A549 (cell line): ENCODE data around the gene GPX3. TPM values are rescaled to one million over a fixed set of nuclear protein-coding genes. Genes with fewer than 3 reads are reported as not detected.

Experiments
- CBX2 ChIP-seq: fragments of 200-600 bp; sonication (generic); IDR thresholded peaks from 2 replicates; pipeline ENCODE4 v1.6.1; 2016; ENCODE audit warnings: low read depth, mild to moderate bottlenecking, borderline replicate concordance
- CBX8 ChIP-seq: fragments of 200-600 bp; sonication (generic); IDR thresholded peaks from 2 replicates; pipeline ENCODE4 v1.6.1; 2016
- CEBPB ChIP-seq, 2 experiments: fragments of >200 bp in 1 of 2; sonication (Bioruptor Twin) in 1 of 2; formaldehyde crosslinking in 1 of 2; IDR thresholded peaks; 2 replicates each; pipeline ENCODE4 v1.6.1; 2012 to 2016
- EHMT2 ChIP-seq: fragments of 200-600 bp; sonication (generic); IDR thresholded peaks from 2 replicates; pipeline ENCODE4 v1.6.1; 2016; ENCODE audit warnings: antibody characterized with exemption, low read depth, mild to moderate bottlenecking, moderate library complexity
- ESRRA ChIP-seq: fragments of 150-350 bp; IDR thresholded peaks from 2 replicates; pipeline ENCODE4 v1.6.1; 2014; ENCODE audit warnings: mild to moderate bottlenecking, low read length, borderline replicate concordance
- HDAC2 ChIP-seq: fragments of 200-600 bp; sonication (generic); IDR thresholded peaks from 2 replicates; pipeline ENCODE4 v1.6.1; 2016
- HEYL ChIP-seq: fragments of 250-450 bp; sonication (Bioruptor Pico); IDR thresholded peaks from 2 replicates; pipeline ENCODE4 v1.8.0; 2021; ENCODE audit warnings: mild to moderate bottlenecking, moderate library complexity
- HMGXB4 ChIP-seq: fragments of 250-450 bp; sonication (Bioruptor Pico); IDR thresholded peaks from 2 replicates; pipeline ENCODE4 v1.5.0; 2021; ENCODE audit warnings: mild to moderate bottlenecking, moderate library complexity, borderline replicate concordance
- HOXB13 ChIP-seq: fragments of 250-450 bp; sonication (Bioruptor Pico); IDR thresholded peaks from 2 replicates; pipeline ENCODE4 v1.5.0; 2020; ENCODE audit warnings: low read depth, mild to moderate bottlenecking, moderate library complexity
- JUNB ChIP-seq: fragments of >200 bp; sonication (Bioruptor Twin); formaldehyde crosslinking; IDR thresholded peaks from 2 replicates; pipeline ENCODE4 v1.6.1; 2016
- PBX3 ChIP-seq: IDR thresholded peaks from 2 replicates; pipeline ENCODE4 v1.6.1; 2012
- POLR2A ChIP-seq: IDR thresholded peaks from 2 replicates; pipeline ENCODE4 v1.6.1; 2012; ENCODE audit warnings: mild to moderate bottlenecking, low read length
- POLR2AphosphoS2 ChIP-seq: conservative IDR thresholded peaks from 2 replicates; pipeline ENCODE4 v1.6.1; 2012; ENCODE audit warnings: low read length, improper control_type of control experiment, inconsistent platforms
- RARB ChIP-seq: fragments of 250-450 bp; sonication (Bioruptor Pico); IDR thresholded peaks from 2 replicates; pipeline ENCODE4 v1.8.0; 2021; ENCODE audit warnings: mild to moderate bottlenecking, moderate library complexity
- SMC3 ChIP-seq: fragments of >200 bp; sonication (Bioruptor Twin); formaldehyde crosslinking; IDR thresholded peaks from 3 replicates; pipeline ENCODE4 v1.6.1; 2018; ENCODE audit warnings: inconsistent platforms
- SREBF2 ChIP-seq: fragments of 450-650 bp; IDR thresholded peaks from 2 replicates; pipeline ENCODE4 v1.6.1; 2014; ENCODE audit warnings: mild to moderate bottlenecking, moderate library complexity
- USF2 ChIP-seq: fragments of 450-650 bp; IDR thresholded peaks from 2 replicates; pipeline ENCODE4 v1.6.1; 2014; ENCODE audit warnings: antibody characterized with exemption
- ZFP36 ChIP-seq: fragments of 450-650 bp; IDR thresholded peaks from 2 replicates; pipeline ENCODE4 v1.6.1; 2014; ENCODE audit warnings: borderline replicate concordance; ENCODE audit not compliant: partially characterized antibody
- ZSCAN20 ChIP-seq: fragments of 250-450 bp; sonication (Bioruptor Pico); IDR thresholded peaks from 2 replicates; pipeline ENCODE4 v1.8.0; 2022; ENCODE audit warnings: mild to moderate bottlenecking, moderate library complexity
- polyA plus RNA-seq, 4 experiments: library from polyadenylated mRNA; depleted of rRNA in 3 of 4; stranded (reverse); fragments of >200 nt; fragmentation: RNase III in 1 of 4; extraction: RNeasy Plus Mini Kit Qiagen cat#74134 plus additional on column Dnase treatment in 1 of 4; gene quantifications; 2 replicates in 3 of 4; 3 replicates in 1 of 4; pipeline ENCODE4 v1.2.3, GENCODE V29; 2011 to 2017
- TF ChIP-seq, protein P1 (sequence below): fragments of >200 bp; sonication (Bioruptor Twin); formaldehyde crosslinking; IDR thresholded peaks from 3 replicates; pipeline ENCODE4 v1.5.1; 2016
- TF ChIP-seq, protein P2 (sequence below): fragments of >200 bp; sonication (Bioruptor Twin); formaldehyde crosslinking; IDR thresholded peaks from 2 replicates; pipeline ENCODE4 v1.6.1; 2016
- TF ChIP-seq, protein P3 (sequence below): fragments of 200-600 bp; sonication (generic); IDR thresholded peaks from 2 replicates; pipeline ENCODE4 v1.6.1; 2016; ENCODE audit warnings: antibody characterized with exemption, mild to moderate bottlenecking, moderate library complexity
- TF ChIP-seq, protein P4 (sequence below): fragments of >200 bp; sonication (Bioruptor Twin); formaldehyde crosslinking; IDR thresholded peaks from 3 replicates; pipeline ENCODE4 v1.6.1; 2016
- TF ChIP-seq, protein P5 (sequence below): fragments of 250-450 bp; sonication (Bioruptor Pico); IDR thresholded peaks from 2 replicates; pipeline ENCODE4 v1.5.0; 2020; ENCODE audit warnings: low read depth, mild to moderate bottlenecking, moderate library complexity

The GPX3 gene
- polyA plus RNA-seq, 2 of the 4 experiments (the other 2 are of a cell fraction), result 16.2 to 26.4 TPM

DNA sequence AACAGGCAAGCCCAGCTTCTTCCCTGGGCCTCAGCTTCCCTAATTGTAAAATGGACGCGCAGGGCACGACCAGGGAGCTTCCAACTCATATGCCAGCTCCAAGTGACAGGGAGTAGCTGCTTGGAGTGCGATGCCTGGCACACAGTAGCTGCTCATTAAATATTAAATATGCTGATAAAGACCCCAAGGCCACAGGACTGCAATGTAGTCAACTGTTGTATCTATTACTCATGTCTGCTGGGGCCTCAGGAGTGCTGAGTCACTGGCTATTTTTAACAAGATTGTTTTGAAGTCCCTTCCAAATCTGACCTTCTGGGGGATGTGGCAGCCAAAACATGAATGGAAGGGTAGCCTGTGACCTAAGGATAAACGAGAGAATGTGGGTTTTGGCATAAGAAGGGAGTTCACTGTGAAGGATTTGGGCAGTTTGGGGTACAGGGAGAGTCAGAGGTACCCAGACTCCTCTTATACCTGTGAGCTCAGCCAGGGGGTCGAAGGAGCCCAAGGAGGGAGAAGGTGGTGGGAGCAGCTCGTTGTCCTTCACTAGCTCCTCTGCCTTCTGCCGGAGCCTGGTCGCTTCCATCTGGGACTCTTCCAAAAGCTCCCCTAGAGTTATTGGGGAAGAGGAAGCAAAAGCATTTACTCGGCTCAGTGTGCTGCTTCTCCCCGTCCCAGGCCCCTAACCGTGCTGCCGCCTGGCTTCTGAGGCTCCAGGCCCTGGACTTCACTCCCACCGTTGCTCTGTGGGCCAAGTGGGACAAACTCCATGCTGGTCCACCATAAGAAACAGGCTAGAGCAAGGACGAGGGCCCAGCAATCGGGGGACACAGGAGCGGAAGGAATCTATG is 43.0 kb downstream of the GPX3 start (continued):
- TF ChIP-seq HMGXB4 (CRISPR knock-in tag) (no peak), HDAC2 (no peak), ESRRA (no peak), SMC3 (no peak), CEBPB (IDR thresholded peaks at IDR 0.05) (no peak), CBX8 (no peak), POLR2AphosphoS2 (no peak), ZSCAN20 (CRISPR knock-in tag) (no peak), HEYL (CRISPR knock-in tag) (no peak), CBX2 (no peak), HOXB13 (CRISPR knock-in tag) (no peak), ZFP36 (no peak), SREBF2 (no peak), POLR2A (no peak), PBX3 (no peak), EHMT2 (no peak), RARB (CRISPR knock-in tag) (no peak), USF2 (no peak), JUNB (peak; percentile 75)
- TF ChIP-seq, protein P1, sequence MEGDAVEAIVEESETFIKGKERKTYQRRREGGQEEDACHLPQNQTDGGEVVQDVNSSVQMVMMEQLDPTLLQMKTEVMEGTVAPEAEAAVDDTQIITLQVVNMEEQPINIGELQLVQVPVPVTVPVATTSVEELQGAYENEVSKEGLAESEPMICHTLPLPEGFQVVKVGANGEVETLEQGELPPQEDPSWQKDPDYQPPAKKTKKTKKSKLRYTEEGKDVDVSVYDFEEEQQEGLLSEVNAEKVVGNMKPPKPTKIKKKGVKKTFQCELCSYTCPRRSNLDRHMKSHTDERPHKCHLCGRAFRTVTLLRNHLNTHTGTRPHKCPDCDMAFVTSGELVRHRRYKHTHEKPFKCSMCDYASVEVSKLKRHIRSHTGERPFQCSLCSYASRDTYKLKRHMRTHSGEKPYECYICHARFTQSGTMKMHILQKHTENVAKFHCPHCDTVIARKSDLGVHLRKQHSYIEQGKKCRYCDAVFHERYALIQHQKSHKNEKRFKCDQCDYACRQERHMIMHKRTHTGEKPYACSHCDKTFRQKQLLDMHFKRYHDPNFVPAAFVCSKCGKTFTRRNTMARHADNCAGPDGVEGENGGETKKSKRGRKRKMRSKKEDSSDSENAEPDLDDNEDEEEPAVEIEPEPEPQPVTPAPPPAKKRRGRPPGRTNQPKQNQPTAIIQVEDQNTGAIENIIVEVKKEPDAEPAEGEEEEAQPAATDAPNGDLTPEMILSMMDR, result no peak
- TF ChIP-seq, protein P2, sequence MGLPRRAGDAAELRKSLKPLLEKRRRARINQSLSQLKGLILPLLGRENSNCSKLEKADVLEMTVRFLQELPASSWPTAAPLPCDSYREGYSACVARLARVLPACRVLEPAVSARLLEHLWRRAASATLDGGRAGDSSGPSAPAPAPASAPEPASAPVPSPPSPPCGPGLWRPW, result no peak
- TF ChIP-seq, protein P3, sequence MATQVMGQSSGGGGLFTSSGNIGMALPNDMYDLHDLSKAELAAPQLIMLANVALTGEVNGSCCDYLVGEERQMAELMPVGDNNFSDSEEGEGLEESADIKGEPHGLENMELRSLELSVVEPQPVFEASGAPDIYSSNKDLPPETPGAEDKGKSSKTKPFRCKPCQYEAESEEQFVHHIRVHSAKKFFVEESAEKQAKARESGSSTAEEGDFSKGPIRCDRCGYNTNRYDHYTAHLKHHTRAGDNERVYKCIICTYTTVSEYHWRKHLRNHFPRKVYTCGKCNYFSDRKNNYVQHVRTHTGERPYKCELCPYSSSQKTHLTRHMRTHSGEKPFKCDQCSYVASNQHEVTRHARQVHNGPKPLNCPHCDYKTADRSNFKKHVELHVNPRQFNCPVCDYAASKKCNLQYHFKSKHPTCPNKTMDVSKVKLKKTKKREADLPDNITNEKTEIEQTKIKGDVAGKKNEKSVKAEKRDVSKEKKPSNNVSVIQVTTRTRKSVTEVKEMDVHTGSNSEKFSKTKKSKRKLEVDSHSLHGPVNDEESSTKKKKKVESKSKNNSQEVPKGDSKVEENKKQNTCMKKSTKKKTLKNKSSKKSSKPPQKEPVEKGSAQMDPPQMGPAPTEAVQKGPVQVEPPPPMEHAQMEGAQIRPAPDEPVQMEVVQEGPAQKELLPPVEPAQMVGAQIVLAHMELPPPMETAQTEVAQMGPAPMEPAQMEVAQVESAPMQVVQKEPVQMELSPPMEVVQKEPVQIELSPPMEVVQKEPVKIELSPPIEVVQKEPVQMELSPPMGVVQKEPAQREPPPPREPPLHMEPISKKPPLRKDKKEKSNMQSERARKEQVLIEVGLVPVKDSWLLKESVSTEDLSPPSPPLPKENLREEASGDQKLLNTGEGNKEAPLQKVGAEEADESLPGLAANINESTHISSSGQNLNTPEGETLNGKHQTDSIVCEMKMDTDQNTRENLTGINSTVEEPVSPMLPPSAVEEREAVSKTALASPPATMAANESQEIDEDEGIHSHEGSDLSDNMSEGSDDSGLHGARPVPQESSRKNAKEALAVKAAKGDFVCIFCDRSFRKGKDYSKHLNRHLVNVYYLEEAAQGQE, result no peak
- TF ChIP-seq, protein P4, sequence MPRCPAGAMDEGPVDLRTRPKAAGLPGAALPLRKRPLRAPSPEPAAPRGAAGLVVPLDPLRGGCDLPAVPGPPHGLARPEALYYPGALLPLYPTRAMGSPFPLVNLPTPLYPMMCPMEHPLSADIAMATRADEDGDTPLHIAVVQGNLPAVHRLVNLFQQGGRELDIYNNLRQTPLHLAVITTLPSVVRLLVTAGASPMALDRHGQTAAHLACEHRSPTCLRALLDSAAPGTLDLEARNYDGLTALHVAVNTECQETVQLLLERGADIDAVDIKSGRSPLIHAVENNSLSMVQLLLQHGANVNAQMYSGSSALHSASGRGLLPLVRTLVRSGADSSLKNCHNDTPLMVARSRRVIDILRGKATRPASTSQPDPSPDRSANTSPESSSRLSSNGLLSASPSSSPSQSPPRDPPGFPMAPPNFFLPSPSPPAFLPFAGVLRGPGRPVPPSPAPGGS, result no peak
- TF ChIP-seq, protein P5, sequence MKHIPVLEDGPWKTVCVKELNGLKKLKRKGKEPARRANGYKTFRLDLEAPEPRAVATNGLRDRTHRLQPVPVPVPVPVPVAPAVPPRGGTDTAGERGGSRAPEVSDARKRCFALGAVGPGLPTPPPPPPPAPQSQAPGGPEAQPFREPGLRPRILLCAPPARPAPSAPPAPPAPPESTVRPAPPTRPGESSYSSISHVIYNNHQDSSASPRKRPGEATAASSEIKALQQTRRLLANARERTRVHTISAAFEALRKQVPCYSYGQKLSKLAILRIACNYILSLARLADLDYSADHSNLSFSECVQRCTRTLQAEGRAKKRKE (CRISPR knock-in tag), result no peak
